Astrocyte (in vitro differentiated cells and primary cell): ENCODE measurements around the gene NLRP7. TPM values are rescaled to one million over a fixed set of nuclear protein-coding genes. Genes with fewer than 3 reads are reported as not detected.
"Not testable (repeated sequence)": the region's sequence is repeated elsewhere in the genome, so short reads cannot be mapped to it uniquely, and the experiment has no call there.

Experiments
- DNase-seq: peaks from one replicate; pipeline ENCODE4 v3.0.0-alpha.2; 2010; ENCODE audit warnings: low read depth
- FAIRE-seq: peaks from 2 replicates; lab custom pipeline; 2011; peaks lifted over from hg19 to GRCh38; lab: Jason Lieb, UNC
- H2AFZ ChIP-seq: 2 replicates; pipeline ENCODE4 v1.6.0; 2012; ENCODE audit warnings: low read depth, low read length, inconsistent platforms
- H3K27ac ChIP-seq: 2 replicates; pipeline ENCODE4 v1.5.1; 2011; ENCODE audit warnings: low read depth, low read length, inconsistent platforms
- H3K27me3 ChIP-seq: 2 replicates; pipeline ENCODE4 v1.6.0; 2011; ENCODE audit warnings: low read length, inconsistent platforms; ENCODE audit not compliant: insufficient read depth
- H3K36me3 ChIP-seq: 2 replicates; pipeline ENCODE4 v1.5.1; 2011; ENCODE audit warnings: low read length, inconsistent platforms; ENCODE audit not compliant: insufficient read depth
- H3K4me1 ChIP-seq: 2 replicates; pipeline ENCODE4 v1.5.1; 2011; ENCODE audit warnings: low read length, inconsistent platforms; ENCODE audit not compliant: insufficient read depth
- H3K4me2 ChIP-seq: 2 replicates; pipeline ENCODE4 v1.6.0; 2012; ENCODE audit warnings: low read length, inconsistent platforms
- H3K4me3 ChIP-seq: 2 replicates; pipeline ENCODE4 v1.5.1; 2011; ENCODE audit warnings: low read depth, mild to moderate bottlenecking, low read length, inconsistent platforms; ENCODE audit not compliant: insufficient read depth
- H3K79me2 ChIP-seq: 2 replicates; pipeline ENCODE4 v1.6.0; 2012; ENCODE audit warnings: mild to moderate bottlenecking, low read length, inconsistent platforms; ENCODE audit not compliant: insufficient read depth
- H3K9ac ChIP-seq: 2 replicates; pipeline ENCODE4 v1.6.0; 2012; ENCODE audit warnings: mild to moderate bottlenecking, low read length, inconsistent platforms
- H3K9me3 ChIP-seq: 2 replicates; pipeline ENCODE4 v1.5.1; 2012; ENCODE audit warnings: low read depth, mild to moderate bottlenecking, low read length, inconsistent platforms; ENCODE audit not compliant: insufficient read depth
- H4K20me1 ChIP-seq: 2 replicates; pipeline ENCODE4 v1.6.0; 2012; ENCODE audit warnings: low read length, inconsistent platforms; ENCODE audit not compliant: insufficient read depth
- H3K27ac Mint-ChIP-seq: one replicate; pipeline ENCODE4 v1.8.0; 2021; ENCODE audit warnings: mild to moderate bottlenecking, mixed read lengths; ENCODE audit not compliant: unreplicated experiment
- H3K27me3 Mint-ChIP-seq: one replicate; pipeline ENCODE4 v1.8.0; 2021; ENCODE audit warnings: low read depth, mixed read lengths; ENCODE audit not compliant: unreplicated experiment
- H3K36me3 Mint-ChIP-seq: one replicate; pipeline ENCODE4 v1.8.0; 2021; ENCODE audit warnings: low read depth, mixed read lengths; ENCODE audit not compliant: unreplicated experiment
- H3K4me1 Mint-ChIP-seq: one replicate; pipeline ENCODE4 v1.8.0; 2021; ENCODE audit warnings: low read depth, mixed read lengths; ENCODE audit not compliant: unreplicated experiment
- H3K4me3 Mint-ChIP-seq: one replicate; pipeline ENCODE4 v1.8.0; 2021; ENCODE audit warnings: mild to moderate bottlenecking, moderate library complexity, mixed read lengths; ENCODE audit not compliant: unreplicated experiment
- H3K9me3 Mint-ChIP-seq: one replicate; pipeline ENCODE4 v1.8.0; 2021; ENCODE audit warnings: mild to moderate bottlenecking, mixed read lengths; ENCODE audit not compliant: unreplicated experiment
- CTCF ChIP-seq: IDR thresholded peaks from 2 replicates; pipeline ENCODE4 v1.5.1; 2011; ENCODE audit warnings: low read depth, mild to moderate bottlenecking, inconsistent platforms, low read length, moderate library complexity; ENCODE audit not compliant: insufficient read depth
- EZH2 ChIP-seq: IDR thresholded peaks from 2 replicates; pipeline ENCODE4 v1.6.1; 2012; ENCODE audit warnings: mild to moderate bottlenecking, low read length, inconsistent platforms; ENCODE audit not compliant: insufficient read depth
- total RNA-seq: library from RNA; stranded (reverse); gene quantifications from 2 replicates; pipeline ENCODE4 v1.2.1, GENCODE V29; 2021

The NLRP7 gene
- total RNA-seq, 1 donor from 2014 or later = not detected

- FAIRE-seq (no peak), DNase-seq (no peak)
- H3K27me3 ChIP-seq = no peaks in the 10 kb centered on the region
- no peaks in the 10 kb centered on the region for H3K36me3 ChIP-seq
- no peaks in the 10 kb centered on the region for H3K27me3 Mint-ChIP-seq
- no peak overlapping the region for H3K27ac ChIP-seq
- H3K4me1 Mint-ChIP-seq = no peaks in the 10 kb centered on the region
- no peak overlapping the region for H3K4me3 ChIP-seq
- no peak overlapping the region for H3K4me3 Mint-ChIP-seq
- no peak overlapping the region for H3K4me2 ChIP-seq
- H3K36me3 Mint-ChIP-seq = no peaks in the 10 kb centered on the region
- no peaks in the 10 kb centered on the region for H4K20me1 ChIP-seq
- no peak overlapping the region for H3K27ac Mint-ChIP-seq
- H3K9me3 ChIP-seq = no peaks in the 10 kb centered on the region
- TF ChIP-seq EZH2 (no peak), CTCF (no peak)
- no peak overlapping the region for H2AFZ ChIP-seq
- no peak overlapping the region for H3K9ac ChIP-seq
- H3K9me3 Mint-ChIP-seq = peaks cover 3% of the 10 kb centered on the region
- no peaks in the 10 kb centered on the region for H3K79me2 ChIP-seq
- no peaks in the 10 kb centered on the region for H3K4me1 ChIP-seq
Observed at GRCh38 chr19:54918499-54918898, 28.8 kb downstream of the NLRP7 start.

- FAIRE-seq (no peak), DNase-seq (no peak)
- Histone ChIP-seq H2AFZ (no peak overlapping the region), H3K36me3 (no peaks in the 10 kb centered on the region), H3K9ac (no peak overlapping the region), H3K79me2 (no peaks in the 10 kb centered on the region), H3K27me3 (no peaks in the 10 kb centered on the region), H4K20me1 (no peaks in the 10 kb centered on the region), H3K9me3 (peaks cover 3% of the 10 kb centered on the region), H3K4me2 (no peak overlapping the region), H3K4me1 (no peaks in the 10 kb centered on the region), H3K4me3 (no peak overlapping the region), H3K27ac (no peak overlapping the region)
- Mint-ChIP-seq H3K36me3 (no peaks in the 10 kb centered on the region), H3K4me1 (no peaks in the 10 kb centered on the region), H3K4me3 (no peak overlapping the region), H3K27ac (no peak overlapping the region), H3K9me3 (peaks cover 3% of the 10 kb centered on the region), H3K27me3 (no peaks in the 10 kb centered on the region)
- TF ChIP-seq EZH2 = no peak
- no peak for TF ChIP-seq CTCF
Observed at GRCh38 chr19:54916822-54917221, 30.5 kb downstream of the NLRP7 start.

GRCh38 chr19:54907899-54908298 is 39.4 kb downstream of the NLRP7 start:
- not testable (repeated sequence) for H3K4me2 ChIP-seq, DNase-seq, H3K9ac ChIP-seq, H3K4me3 Mint-ChIP-seq, H3K27me3 ChIP-seq, H3K4me3 ChIP-seq, H3K27ac Mint-ChIP-seq, H3K4me1 ChIP-seq, H3K79me2 ChIP-seq, H4K20me1 ChIP-seq, H3K9me3 Mint-ChIP-seq, H3K27ac ChIP-seq, H3K36me3 Mint-ChIP-seq, H3K4me1 Mint-ChIP-seq, H3K27me3 Mint-ChIP-seq, H2AFZ ChIP-seq, FAIRE-seq, H3K36me3 ChIP-seq
- H3K9me3 ChIP-seq = peaks cover 10% of the 10 kb centered on the region
